Measurements from ENCODE around the gene TRPV6. TPM values are rescaled to one million over a fixed set of nuclear protein-coding genes. Genes with fewer than 3 reads are reported as not detected.

Gene TRPV6
- polyA plus RNA-seq, 1 experiment: not detected

GRCh38 chr7:142901426-142902259 is 16.1 kb upstream of the TRPV6 start:
- CTCF ChIA-PET: interaction anchor here (0.7 to 0.9 kb wide), 2 partner anchors 8 to 14 kb away, joined by 3 read pairs; no protein-coding TSS in a partner anchor
- POLR2A ChIA-PET: interaction anchor here (0.6 kb wide), 1 partner anchor 81 kb away, joined by 7 read pairs; no protein-coding TSS in a partner anchor
- DNase-seq (ENCODE audit: low read depth): no peak
- no peaks in the 10 kb centered on the region for H3K36me3 ChIP-seq (ENCODE audit: control insufficient read depth, insufficient read depth, low read length)
- no peak overlapping the region for H3K4me3 ChIP-seq (ENCODE audit: low read depth, low read length)
- no peak for TF ChIP-seq CTCF (IDR thresholded peaks at IDR 0.05; ENCODE audit: insufficient read depth, low read depth, low read length)
- H3K27me3 ChIP-seq (ENCODE audit: control insufficient read depth, insufficient read depth, low read length): no peaks in the 10 kb centered on the region

- ChIA-PET POLR2A (no interaction called here), CTCF (no interaction called here)
- H3K4me3 ChIP-seq (ENCODE audit: low read depth, low read length): no peak overlapping the region
- no peaks in the 10 kb centered on the region for H3K36me3 ChIP-seq (ENCODE audit: control insufficient read depth, insufficient read depth, low read length)
- no peak for DNase-seq (ENCODE audit: low read depth)
- no peak for TF ChIP-seq CTCF (IDR thresholded peaks at IDR 0.05; ENCODE audit: insufficient read depth, low read depth, low read length)
- H3K27me3 ChIP-seq (ENCODE audit: control insufficient read depth, insufficient read depth, low read length): no peaks in the 10 kb centered on the region
Measured at GRCh38 chr7:142899661-142900060, 14.1 kb upstream of the TRPV6 start.

DNA sequence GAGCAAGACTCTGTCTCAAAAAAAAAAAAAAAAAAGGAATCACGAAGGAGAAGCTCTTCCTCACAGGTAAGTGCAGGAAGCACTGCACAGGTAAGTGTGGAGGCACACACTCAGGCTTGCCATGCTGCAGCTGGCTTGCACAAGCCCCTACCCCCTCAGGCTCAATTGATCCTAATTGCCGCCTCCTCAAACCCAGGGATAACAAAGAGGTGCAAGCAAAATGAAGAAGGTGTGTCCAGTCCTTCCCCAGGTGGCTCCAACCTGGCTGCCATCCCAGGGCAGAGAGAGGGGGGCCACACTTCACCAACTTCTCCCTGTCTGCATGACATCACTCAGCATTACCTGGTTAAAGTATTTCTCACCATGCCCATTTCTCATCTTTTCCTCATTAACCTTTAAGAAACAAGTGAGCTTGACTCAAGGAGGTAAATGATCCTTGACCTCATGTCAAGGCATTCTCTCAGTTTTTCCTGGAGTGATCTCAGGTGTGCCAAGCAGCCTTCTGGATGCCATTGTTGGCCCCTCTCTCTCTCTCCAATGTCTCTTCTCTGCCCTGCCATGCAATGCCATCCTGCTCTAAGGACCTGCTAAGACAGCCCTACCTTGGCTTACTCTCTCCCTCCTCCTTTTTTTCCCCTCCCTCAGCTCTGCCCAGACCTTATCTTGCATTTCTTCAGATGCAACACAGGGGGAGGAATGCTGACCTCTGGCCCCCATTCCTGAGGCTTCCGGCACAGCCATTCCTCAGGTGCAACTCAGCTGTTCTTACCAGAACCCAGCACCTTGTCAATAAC is 13.0 kb upstream of the TRPV6 start:
- CTCF ChIA-PET: no interaction called here
- POLR2A ChIA-PET: no interaction called here

GRCh38 chr7:142897691-142898090 is 12.1 kb upstream of the TRPV6 start:
- TF ChIP-seq CTCF (IDR thresholded peaks at IDR 0.05; ENCODE audit: insufficient read depth, low read depth, low read length): no peak
- DNase-seq (ENCODE audit: low read depth): no peak
- ChIA-PET POLR2A (no interaction called here), CTCF (interaction anchor here (1.0 kb wide), 1 partner anchor 17 kb away, joined by 3 read pairs; no protein-coding TSS in a partner anchor)
- Histone ChIP-seq H3K36me3 (ENCODE audit: control insufficient read depth, insufficient read depth, low read length) (no peaks in the 10 kb centered on the region), H3K27me3 (ENCODE audit: control insufficient read depth, insufficient read depth, low read length) (no peaks in the 10 kb centered on the region), H3K4me3 (ENCODE audit: low read depth, low read length) (no peak overlapping the region)

More for the DNA sequence above, 13.0 kb upstream of the TRPV6 start:
- no peak for TF ChIP-seq CTCF (IDR thresholded peaks at IDR 0.05; ENCODE audit: insufficient read depth, low read depth, low read length)
- Histone ChIP-seq H3K27me3 (ENCODE audit: control insufficient read depth, insufficient read depth, low read length) (no peaks in the 10 kb centered on the region), H3K4me3 (ENCODE audit: low read depth, low read length) (no peak overlapping the region), H3K36me3 (ENCODE audit: control insufficient read depth, insufficient read depth, low read length) (no peaks in the 10 kb centered on the region)
- DNase-seq (ENCODE audit: low read depth): no peak
